GM18498 (cell line): Measurements from ENCODE around the gene QPCTL.
"Not testable (repeated sequence)": the region's sequence is repeated elsewhere in the genome, so short reads cannot be mapped to it uniquely, and the experiment has no call there.

Source experiments
- ATAC-seq: cut with Tn5 transposase; IDR thresholded peaks from one replicate; pipeline ENCODE4 v1.9.1; 2021; ENCODE audit warnings: mild to moderate bottlenecking, moderate library complexity; ENCODE audit not compliant: unreplicated experiment

Gene QPCTL

GRCh38 chr19:45674946-45675345 lies 17.5 kb upstream of the QPCTL start:
- ATAC-seq, result no peak

GRCh38 chr19:45676851-45677263 lies 15.6 kb upstream of the QPCTL start:
- ATAC-seq, result no peak

- ATAC-seq, result no peak
Observed at GRCh38 chr19:45677351-45678230, 14.9 kb upstream of the QPCTL start.

GRCh38 chr19:45681391-45682015 lies 11.0 kb upstream of the QPCTL start:
- peak; percentile 67 for ATAC-seq

GRCh38 chr19:45682117-45682516 lies 10.3 kb upstream of the QPCTL start:
- ATAC-seq, result no peak

- ATAC-seq, result no peak
Observed at GRCh38 chr19:45682908-45683307, 9.6 kb upstream of the QPCTL start.

GRCh38 chr19:45685045-45685444 lies 7.4 kb upstream of the QPCTL start:
- ATAC-seq, result not testable (repeated sequence)

- ATAC-seq, result no peak
Observed at GRCh38 chr19:45687599-45687998, 4.9 kb upstream of the QPCTL start.

GRCh38 chr19:45691516-45692186 lies 815 bp upstream of the QPCTL start, which contains the start of gene SNRPD2:
Gene SNRPD2, minus strand, starts transcription at chr19:45691953. Its CDS starts 65 bp downstream, at chr19:45691888.
- peak; percentile 62 for ATAC-seq

GRCh38 chr19:45693106-45693788 lies 781 bp downstream of the QPCTL start:
- no peak for ATAC-seq

- ATAC-seq, result no peak
Observed at GRCh38 chr19:45701676-45702075, 9.2 kb downstream of the QPCTL start.

- no peak for ATAC-seq
Observed at GRCh38 chr19:45705115-45705514, 12.6 kb downstream of the QPCTL start.

- ATAC-seq, result no peak
Observed at GRCh38 chr19:45705710-45706415, 13.4 kb downstream of the QPCTL start.

- no peak for ATAC-seq
Observed at GRCh38 chr19:45710356-45711130, 18.1 kb downstream of the QPCTL start.

- no peak for ATAC-seq
Observed at GRCh38 chr19:45711851-45712698, 19.6 kb downstream of the QPCTL start.

- no peak for ATAC-seq
Observed at GRCh38 chr19:45712699-45713067, 20.2 kb downstream of the QPCTL start.

- no peak for ATAC-seq
Observed at GRCh38 chr19:45713141-45713540, 20.7 kb downstream of the QPCTL start.

- no peak for ATAC-seq
Observed at GRCh38 chr19:45715139-45715538, 22.7 kb downstream of the QPCTL start.
